22Rv1 (cell line): Measurements from ENCODE around the gene ALS2CL.

ENCODE experiments used
- H3K27ac ChIP-seq: fragments of 450-650 bp; 2 replicates; pipeline ENCODE4 v1.5.1; 2017
- CTCF ChIP-seq: fragments of 450-650 bp; IDR thresholded peaks from 2 replicates; pipeline ENCODE4 v1.5.1; 2017; ENCODE audit warnings: mild to moderate bottlenecking
- ZFX ChIP-seq: fragments of 450-650 bp; IDR thresholded peaks from 2 replicates; pipeline ENCODE4 v1.6.1; 2017; ENCODE audit warnings: antibody characterized with exemption, borderline replicate concordance

Gene ALS2CL

GRCh38 chr3:46643701-46644100 lies 49.8 kb downstream of the ALS2CL start:
- TF ChIP-seq ZFX (no peak), CTCF (no peak)
- no peak overlapping the region for H3K27ac ChIP-seq

DNA sequence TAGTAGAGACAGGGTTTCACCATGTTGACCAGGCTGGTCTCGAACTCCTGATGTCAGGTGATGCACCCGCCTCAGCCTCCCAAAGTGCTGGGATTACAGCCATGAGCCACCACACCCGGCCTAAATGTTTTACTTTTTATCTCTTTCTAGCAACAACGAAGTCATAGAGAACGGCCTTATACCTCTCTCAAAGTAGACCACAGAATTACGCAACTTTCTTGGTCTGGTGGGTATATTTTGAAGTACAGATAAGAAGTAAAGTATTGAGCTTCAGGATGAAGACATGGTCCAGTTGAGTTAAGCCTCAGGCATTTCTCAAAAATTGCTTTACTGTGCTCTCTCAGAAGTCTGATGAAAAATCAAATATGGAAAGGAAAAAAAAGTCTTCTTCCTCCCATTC lies 50.5 kb downstream of the ALS2CL start:
- TF ChIP-seq ZFX (no peak), CTCF (no peak)

GRCh38 chr3:46640927-46641326 lies 52.6 kb downstream of the ALS2CL start:
- TF ChIP-seq ZFX: no peak
- TF ChIP-seq CTCF: no peak
- H3K27ac ChIP-seq: no peak overlapping the region

More for the DNA sequence above, 50.5 kb downstream of the ALS2CL start:
- H3K27ac ChIP-seq: no peak overlapping the region

DNA sequence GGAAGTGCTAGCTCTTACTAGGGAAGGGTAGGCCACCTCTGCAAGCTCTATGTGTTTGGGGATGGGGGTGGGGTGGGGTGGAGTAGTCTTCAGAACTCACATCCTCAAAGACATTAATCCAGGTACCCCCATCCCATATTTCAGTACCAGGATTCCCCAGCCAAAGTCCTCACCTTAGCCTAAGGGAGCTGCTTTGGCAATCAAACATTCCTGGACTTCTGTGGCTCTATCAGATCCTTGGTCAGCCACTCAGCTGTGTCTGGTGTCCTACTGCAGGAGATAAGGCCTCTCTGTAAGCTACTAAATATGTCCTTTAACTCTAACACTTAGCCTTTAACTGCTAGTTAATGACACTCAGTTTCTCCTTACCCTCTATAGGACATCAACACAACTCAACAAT lies 54.3 kb downstream of the ALS2CL start:
- TF ChIP-seq ZFX: no peak
- TF ChIP-seq CTCF: no peak
- no peak overlapping the region for H3K27ac ChIP-seq

- no peak for TF ChIP-seq CTCF
- no peak for TF ChIP-seq ZFX
- H3K27ac ChIP-seq: no peak overlapping the region
Observed at GRCh38 chr3:46634856-46635255, 58.6 kb downstream of the ALS2CL start.

DNA sequence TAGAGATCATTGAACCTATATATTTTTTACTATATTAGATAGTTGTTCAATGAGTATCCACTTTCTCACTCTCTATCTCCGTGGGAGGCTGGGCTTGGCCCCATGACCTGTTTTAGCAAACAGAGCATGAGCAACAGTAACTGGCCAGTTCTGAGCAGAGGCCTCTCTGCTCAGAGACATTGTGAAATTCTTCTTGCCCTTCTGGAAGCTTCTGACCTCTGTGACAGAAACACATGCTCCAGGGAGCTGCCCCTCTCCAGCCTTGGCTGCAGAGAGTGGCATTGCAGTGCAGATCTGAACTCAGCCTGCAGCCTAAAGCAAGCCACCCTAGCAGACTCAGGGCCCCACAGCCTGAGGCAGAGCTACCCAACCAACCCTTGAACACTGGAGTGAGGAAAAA lies 60.7 kb downstream of the ALS2CL start:
- TF ChIP-seq ZFX: no peak
- TF ChIP-seq CTCF: no peak

DNA sequence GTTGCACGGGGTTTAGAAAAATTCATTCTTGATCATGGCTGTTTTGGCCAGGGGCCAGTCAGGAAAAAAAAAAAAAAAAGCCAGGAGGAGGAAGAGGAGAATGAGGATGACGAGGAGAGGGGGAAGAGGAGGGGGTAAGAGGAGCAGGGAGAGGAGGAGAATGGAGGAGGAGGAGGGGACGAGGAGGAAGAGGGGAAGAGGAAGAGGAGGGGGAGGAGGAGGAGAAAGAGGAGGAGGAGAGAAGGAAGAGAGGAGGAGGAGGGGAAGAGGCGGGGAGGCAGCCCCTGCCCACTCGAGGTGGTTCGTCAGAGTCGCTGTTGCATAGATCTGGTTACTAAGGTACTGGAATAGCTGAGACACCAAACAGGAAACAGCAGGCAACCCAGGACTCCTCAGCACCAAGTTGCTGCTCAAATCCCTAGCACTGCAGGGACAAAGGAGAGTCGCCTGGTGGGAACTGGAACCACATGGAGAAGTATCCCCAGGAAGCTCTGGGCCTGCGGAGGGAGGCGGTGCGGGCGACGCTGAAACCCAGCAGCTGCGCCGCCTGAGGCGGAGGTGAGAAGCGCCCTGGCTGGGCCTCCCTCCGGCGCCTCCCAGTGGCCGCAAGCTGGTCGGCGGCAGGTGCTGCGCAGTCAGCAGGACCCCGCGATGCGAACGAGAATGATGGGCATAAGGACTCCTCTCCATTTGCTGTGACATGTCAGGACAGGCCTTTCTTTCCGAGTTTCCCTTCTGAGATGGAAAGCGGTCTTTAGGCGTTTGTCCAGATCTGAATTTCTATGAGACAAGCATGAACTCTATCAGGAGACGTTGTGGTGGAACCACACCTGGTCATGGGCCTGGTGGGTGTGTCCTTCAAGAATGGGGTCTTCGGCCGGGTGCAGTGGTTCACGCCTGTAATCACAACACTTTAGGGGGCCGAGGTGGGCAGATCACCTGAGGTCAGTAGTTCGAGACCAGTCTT lies 63.6 kb downstream of the ALS2CL start:
- H3K27ac ChIP-seq: no peak overlapping the region
- TF ChIP-seq ZFX (no peak), CTCF (peak; percentile 99)

More for the DNA sequence above, 60.7 kb downstream of the ALS2CL start:
- H3K27ac ChIP-seq: no peak overlapping the region
